Heart left ventricle (tissue), 16 donors: Measurements from ENCODE around the gene DDHD1. TPM values are rescaled to one million over a fixed set of nuclear protein-coding genes. Genes with fewer than 3 reads are reported as not detected.

Experiments used
- ATAC-seq, 4 donors: fragments of 200-7000 bp; cut with Tn5 transposase; one replicate each; pipeline ENCODE4 v1.9.1; 2020 to 2022; ENCODE audit warnings: moderate library complexity in 4 of 4, mild to moderate bottlenecking in 3 of 4, moderate number of reproducible peaks in 1 of 4
- DNase-seq, 5 donors: peaks; one replicate each; pipeline ENCODE4 v3.0.0-alpha.2; 2020
- H3K27ac ChIP-seq, 12 donors: fragments of 200-600 bp; sonication (generic) in 4 of 12; one replicate each; pipeline versions ENCODE4 v1.5.0 to v1.8.0; 2016 to 2022; ENCODE audit warnings: mild to moderate bottlenecking in 2 of 12
- H3K27me3 ChIP-seq, 9 donors: fragments of 200-600 bp; sonication (generic) in 2 of 9; one replicate each; pipeline versions ENCODE4 v1.5.1 to v1.8.0; 2016 to 2022; ENCODE audit warnings: mild to moderate bottlenecking in 3 of 9
- H3K36me3 ChIP-seq, 9 donors: fragments of 200-600 bp; sonication (generic) in 2 of 9; one replicate each; pipeline versions ENCODE4 v1.5.0 to v1.8.0; 2018 to 2022; ENCODE audit warnings: mild to moderate bottlenecking in 2 of 9
- H3K4me1 ChIP-seq, 12 donors: fragments of 200-600 bp; sonication (generic) in 4 of 12; one replicate each; pipeline versions ENCODE4 v1.5.0 to v1.8.0; 2016 to 2022; ENCODE audit warnings: mild to moderate bottlenecking in 3 of 12
- H3K4me3 ChIP-seq, 12 donors: fragments of 200-600 bp; sonication (generic) in 4 of 12; one replicate each; pipeline versions ENCODE4 v1.5.0 to v1.8.0; 2017 to 2022; ENCODE audit warnings: mild to moderate bottlenecking in 9 of 12, moderate library complexity in 4 of 12
- H3K9me3 ChIP-seq, 12 donors: fragments of 200-600 bp; sonication (generic) in 4 of 12; one replicate each; pipeline versions ENCODE4 v1.5.0 to v1.8.0; 2016 to 2022; ENCODE audit warnings: mild to moderate bottlenecking in 1 of 12
- CTCF ChIP-seq, 12 donors: fragments of 200-600 bp; sonication (generic) in 4 of 12; IDR thresholded peaks; one replicate each; pipeline versions ENCODE4 v1.5.0 to v1.8.0; 2018 to 2022; ENCODE audit warnings: antibody characterized with exemption in 12 of 12, mild to moderate bottlenecking in 5 of 12
- POLR2A ChIP-seq, 2 donors: fragments of 450-650 bp; IDR thresholded peaks; one replicate each; pipeline ENCODE4 v1.6.1; 2017; ENCODE audit warnings: antibody characterized with exemption in 2 of 2, mild to moderate bottlenecking in 2 of 2, moderate library complexity in 2 of 2
- WGBS, 4 donors: extraction: QIAGEN DNeasy Blood & Tissue Kit in 2 of 4; methylation state at CpG; one replicate each; pipeline versions ENCODE4 v1.1.5 to v1.1.7; 2013 to 2018; 5-methylcytosine and 5-hydroxymethylcytosine counted together
- intact Hi-C, 10 donors: fragments of 100-400 bp; cut with DNase I; formaldehyde crosslinking; loops; one replicate each; pipeline versions ENCODE4 v1.11.1 to v1.14.2; 2022
- polyA plus RNA-seq, 2 donors: library from polyadenylated mRNA; stranded (reverse); fragments of 200-250 nt; gene quantifications; one replicate each; pipeline ENCODE4 v1.2.3, GENCODE V29; 2013
- total RNA-seq, 9 donors: library from RNA; depleted of rRNA in 2 of 9; stranded (reverse); fragments of >200 nt in 2 of 9; fragmentation: NEBNext Ultra II Directional in 3 of 9; extraction: Animal tissue kit (Norgen Biotek cat#: 25700) in 3 of 9; gene quantifications; one replicate each; pipeline versions ENCODE4 v1.1.0 to v1.2.4, GENCODE V29; 2016 to 2023
- donor health status: ischemic (EF 13 %, LVEDD 7.1; RV severe dilation, severe dysfunction).
- donor health status: healthy with polysubstance abuse.
- donor health status: DM: no; HTN: yes; CAD: no.
- donor health status: DM: no; HTN: no; CAD: no.
- donor health status: ischemic (EF 25% LVEDD 6.9; RV normal size, moderate dysfunction).
- donor health status: ischemic (EF 25% LVEDD 5.7; RV mildly dilated, moderate dysfunction).
- donor health status: healthy.
- donor health status: DM: yes; HTN: yes; CAD: no.
- donor health status: ischemic (EF 35%, LVEDD 5.7; RV mildly dilated, moderate dysfunction).
- donor health status: nonischemic (EF 11% LVEDD 7.7; RV severe dilation, severe dysfunction).
- donor health status: DM: yes; HTN: yes; CAD: no.
- donor health status: PGD.
- donor health status: ischemic (EF 29% LVEDD 5.4; RV normal size, mild dysfunction).
- donor health status: nonischemic (EF 23%, LVEDD 6.1; RV moderate dilation, normal function).

DDHD1 gene
- total and polyA plus RNA-seq, 11 donors, result 3.5 to 12.1 (median 7.0) TPM

GRCh38 chr14:53147208-53147607 lies 5.9 kb downstream of the DDHD1 start:
- no peak overlapping the region for H3K4me3 ChIP-seq
- no peaks in the 10 kb centered on the region for H3K36me3 ChIP-seq
- DNase-seq, result no peak
- 91 to 95% (median 94%) methylated on average over 2 of the region's 2 CpGs for WGBS, 4 donors
- TF ChIP-seq POLR2A (IDR thresholded peaks at IDR 0.05) (no peak), CTCF (IDR thresholded peaks at IDR 0.05) (no peak)
- no peaks in the 10 kb centered on the region for H3K27me3 ChIP-seq
- H3K4me1 ChIP-seq, result peaks cover 0 to 47% (median 14%) of the 10 kb centered on the region in 12 donors
- no peak for ATAC-seq
- peaks cover 0 to 17% (median 0%) of the 10 kb centered on the region in 12 donors for H3K9me3 ChIP-seq
- H3K27ac ChIP-seq, result no peak overlapping the region
- intact Hi-C loops, result no loop called here

DNA sequence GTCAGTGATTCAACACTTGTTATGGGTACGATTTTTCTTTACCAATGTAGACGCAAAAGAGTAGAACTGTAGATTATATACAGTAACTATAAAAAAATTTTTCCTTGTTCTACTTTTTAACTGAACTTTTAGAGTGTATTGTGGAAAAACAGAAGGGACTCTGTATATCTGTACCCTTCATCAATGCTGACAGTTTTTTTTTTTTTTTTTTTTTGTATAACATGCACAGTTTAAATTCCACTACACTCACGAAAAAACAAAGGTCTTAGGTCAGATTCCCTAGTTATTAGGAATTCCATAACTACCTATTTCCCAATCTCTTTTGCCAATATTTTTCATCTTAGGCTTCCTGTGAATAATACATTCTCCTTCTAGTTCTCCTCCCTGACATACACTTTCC lies 6.4 kb downstream of the DDHD1 start:
- Histone ChIP-seq H3K27me3 (no peaks in the 10 kb centered on the region), H3K9me3 (peaks cover 0 to 21% (median under 1%) of the 10 kb centered on the region in 12 donors), H3K4me3 (no peak overlapping the region), H3K36me3 (no peaks in the 10 kb centered on the region), H3K4me1 (peaks cover 0 to 47% (median 13%) of the 10 kb centered on the region in 12 donors), H3K27ac (no peak overlapping the region)
- DNase-seq (no peak), ATAC-seq (no peak)
- WGBS, 4 donors, result 64 to 96% (median 84%) methylated on average over 3 of the region's 3 CpGs
- TF ChIP-seq CTCF (IDR thresholded peaks at IDR 0.05) (no peak), POLR2A (IDR thresholded peaks at IDR 0.05) (no peak)
- intact Hi-C loops, result no loop called here

GRCh38 chr14:53144244-53144643 lies 8.9 kb downstream of the DDHD1 start:
- TF ChIP-seq CTCF (IDR thresholded peaks at IDR 0.05), result no peak
- ATAC-seq (no peak), DNase-seq (no peak)
- intact Hi-C loops, result no loop called here
- H3K27ac ChIP-seq, result no peak overlapping the region
- H3K4me3 ChIP-seq, result no peak overlapping the region
- H3K9me3 ChIP-seq, result peaks cover 0 to 46% (median 25%) of the 10 kb centered on the region in 12 donors
- peaks cover 0 to 22% (median 0%) of the 10 kb centered on the region in 12 donors for H3K4me1 ChIP-seq
- H3K36me3 ChIP-seq, result no peaks in the 10 kb centered on the region
- H3K27me3 ChIP-seq, result no peaks in the 10 kb centered on the region
- 73 to 94% (median 92%) methylated on average over 1 of the region's 1 CpG for WGBS, 4 donors

DNA sequence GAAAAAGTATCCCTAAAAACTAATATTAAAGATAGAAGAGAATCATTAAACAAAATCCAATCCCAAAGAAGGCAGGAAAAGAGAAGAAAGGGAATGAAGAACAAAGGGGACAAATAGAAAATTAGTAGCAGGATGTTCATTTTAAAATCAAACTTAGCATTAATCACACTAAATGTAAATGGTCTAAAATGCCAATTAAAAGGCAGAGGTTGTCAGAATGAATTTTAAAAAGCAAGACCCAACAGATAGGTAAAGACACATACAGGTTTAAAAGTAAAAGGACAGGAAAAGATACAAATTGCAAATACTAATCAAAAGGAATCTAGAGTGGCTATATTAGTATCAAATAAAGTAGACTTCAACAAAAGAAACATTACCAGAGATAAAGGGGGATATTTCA lies 12.5 kb downstream of the DDHD1 start:
- H3K9me3 ChIP-seq, result peaks cover 0 to 71% (median 41%) of the 10 kb centered on the region in 12 donors

More for the DNA sequence above, 12.5 kb downstream of the DDHD1 start:
- Histone ChIP-seq H3K27ac (no peak overlapping the region), H3K4me1 (no peaks in the 10 kb centered on the region), H3K4me3 (no peak overlapping the region), H3K27me3 (no peaks in the 10 kb centered on the region), H3K36me3 (no peaks in the 10 kb centered on the region)
- DNase-seq (no peak), ATAC-seq (no peak)
- intact Hi-C loops, result no loop called here
- no peak for TF ChIP-seq CTCF (IDR thresholded peaks at IDR 0.05)
